CD4-positive, alpha-beta T cell treated with Interleukin-17A for 4 hours (primary cell): ENCODE data around the gene CITED2.
A peak's percentile ranks its signal among the peaks of the same experiment; 100 is the strongest.
"Not testable (repeated sequence)": the region's sequence is repeated elsewhere in the genome, so short reads cannot be mapped to it uniquely, and the experiment has no call there.

Experiments
- DNase-seq: peaks from one replicate; pipeline ENCODE4 v3.0.0-alpha.2; 2020; ENCODE audit warnings: mixed read lengths

The CITED2 gene, protein sequence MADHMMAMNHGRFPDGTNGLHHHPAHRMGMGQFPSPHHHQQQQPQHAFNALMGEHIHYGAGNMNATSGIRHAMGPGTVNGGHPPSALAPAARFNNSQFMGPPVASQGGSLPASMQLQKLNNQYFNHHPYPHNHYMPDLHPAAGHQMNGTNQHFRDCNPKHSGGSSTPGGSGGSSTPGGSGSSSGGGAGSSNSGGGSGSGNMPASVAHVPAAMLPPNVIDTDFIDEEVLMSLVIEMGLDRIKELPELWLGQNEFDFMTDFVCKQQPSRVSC

GRCh38 chr6:139374357-139375225, at the start of gene CITED2:
CITED2 (minus strand) TSS chr6:139374648; CDS start chr6:139373944, 704 bp downstream.
- peak; percentile 93 for DNase-seq

DNA sequence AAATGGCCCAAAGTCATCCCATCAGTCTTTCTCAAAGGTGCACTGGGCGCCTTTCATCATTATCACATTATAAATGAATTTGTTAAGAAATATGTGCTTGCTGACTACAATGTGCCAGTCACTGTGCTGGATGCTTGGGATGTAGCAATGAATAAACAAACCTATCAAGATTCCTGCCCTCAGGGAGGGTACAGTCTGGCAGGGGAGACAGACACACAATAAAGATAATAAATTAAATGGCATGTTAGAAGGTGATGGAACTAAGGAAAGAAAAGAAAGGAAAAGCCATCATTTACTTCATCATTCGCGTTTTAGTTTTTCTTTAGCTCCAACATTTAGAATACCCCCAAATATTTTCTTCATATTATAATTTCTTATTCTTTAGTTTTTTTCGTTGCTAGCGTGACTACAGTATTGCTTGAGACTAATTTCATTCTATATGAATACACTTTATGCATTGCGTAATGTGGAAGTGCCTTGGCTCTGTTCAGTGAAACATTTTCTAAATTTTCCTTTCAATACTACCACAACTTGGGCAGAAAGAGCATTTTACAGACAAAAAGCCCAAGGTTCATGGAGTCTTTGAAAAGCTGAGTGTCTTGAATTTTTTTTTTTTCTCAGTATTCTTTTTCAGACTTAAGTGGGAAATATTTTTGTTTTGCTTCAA, 48.7 kb upstream of the CITED2 start:
- no peak for DNase-seq

DNA sequence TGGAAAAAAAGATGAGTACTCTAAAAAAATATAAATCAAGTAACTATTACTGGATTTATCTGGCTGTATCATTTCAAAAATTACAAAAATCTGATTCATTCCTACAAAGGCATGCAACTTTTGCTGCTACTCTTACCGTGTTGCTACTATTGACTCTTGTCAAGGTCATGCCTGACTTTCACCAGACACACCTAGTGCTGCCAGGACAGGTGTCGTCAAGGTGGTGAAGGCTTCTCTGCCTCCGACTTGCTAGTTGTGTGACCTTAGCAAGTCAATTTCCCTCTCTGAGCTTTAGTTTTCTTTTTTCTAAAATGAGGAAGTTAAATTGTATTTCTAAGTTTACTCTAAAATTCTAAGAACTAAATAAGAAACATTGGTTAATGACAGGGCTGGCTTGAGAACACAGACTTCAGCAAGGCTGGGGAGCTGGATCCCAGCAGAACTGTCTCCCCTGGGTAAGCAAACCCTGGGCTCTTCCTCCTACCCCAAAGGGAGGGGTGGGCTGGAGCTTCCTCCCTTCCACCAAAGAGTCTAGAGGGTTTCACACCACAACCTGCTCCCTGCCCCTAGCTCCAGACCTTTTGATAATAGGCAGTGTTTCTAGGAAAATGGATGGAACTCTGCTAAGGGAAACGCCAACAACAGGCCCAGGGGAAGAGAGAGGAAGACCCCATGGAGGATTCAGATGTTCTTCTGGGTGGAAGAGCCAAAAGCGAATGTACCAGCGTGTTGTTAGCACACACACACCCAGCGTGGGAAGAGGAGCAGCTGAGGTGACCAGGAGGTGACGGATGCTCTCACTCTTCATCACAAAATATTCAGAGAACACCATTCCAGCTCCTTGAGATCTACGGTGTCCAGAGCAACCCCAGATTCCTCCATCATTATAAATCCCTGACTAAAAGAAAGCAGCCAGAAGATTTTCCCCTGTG, 47.9 kb upstream of the CITED2 start:
- DNase-seq = no peak

GRCh38 chr6:139418481-139419132, 44.2 kb upstream of the CITED2 start:
- no peak for DNase-seq

DNA sequence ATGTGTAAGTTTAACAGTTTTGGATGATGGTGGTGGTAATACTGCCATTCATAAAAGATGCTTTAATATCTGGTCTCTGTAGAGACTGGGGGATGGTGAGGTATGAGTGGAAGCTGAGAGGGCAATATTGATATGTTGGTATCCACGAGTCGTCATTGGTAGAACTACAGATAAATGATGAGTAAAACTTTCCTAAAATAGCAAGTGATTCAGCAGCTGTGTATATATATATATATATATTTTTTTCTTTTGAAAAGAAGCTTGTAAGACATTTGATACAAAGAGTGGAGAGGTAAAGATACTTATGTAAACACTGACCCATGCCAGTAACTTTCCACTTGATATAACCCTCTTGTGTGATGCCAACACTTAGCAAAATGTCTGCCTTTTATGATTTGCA, 41.7 kb upstream of the CITED2 start:
- DNase-seq = no peak

DNA sequence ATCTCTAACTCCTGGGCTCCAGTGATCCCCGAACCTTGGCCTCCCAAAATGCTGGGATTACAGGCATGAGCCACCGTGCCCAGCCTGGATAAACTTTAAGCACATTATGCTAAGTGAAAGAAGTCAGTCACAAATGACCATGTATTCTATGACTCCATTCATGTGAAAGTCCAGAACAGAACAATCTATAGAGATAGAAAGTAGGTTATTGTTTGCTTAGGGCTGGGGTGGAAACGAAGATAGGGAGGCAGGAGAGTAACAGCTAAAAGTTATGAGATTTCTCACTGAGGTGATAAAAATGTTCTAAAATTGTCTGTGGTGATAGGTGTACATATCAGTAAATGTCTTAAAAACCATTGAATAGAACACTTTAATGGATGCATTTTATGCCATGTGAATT, 40.9 kb upstream of the CITED2 start:
- no peak for DNase-seq

DNA sequence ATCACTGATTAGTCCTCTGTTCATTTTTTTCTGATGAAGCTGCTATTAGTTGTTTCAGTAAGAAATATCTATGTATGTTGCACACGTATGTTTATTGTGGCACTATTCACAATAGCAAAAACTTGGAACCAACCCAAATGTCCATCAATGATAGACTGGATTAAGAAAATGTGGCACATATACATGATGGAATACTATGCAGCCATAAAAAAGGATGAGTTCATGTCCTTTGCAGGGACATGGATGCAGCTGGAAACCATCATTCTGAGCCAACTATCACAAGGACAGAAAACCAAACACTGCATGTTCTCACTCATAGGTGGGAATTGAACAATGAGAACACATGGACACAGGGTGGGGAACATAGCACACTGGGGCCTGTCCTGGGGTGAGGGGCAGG, 37.7 kb upstream of the CITED2 start:
- not testable (repeated sequence) for DNase-seq

DNA sequence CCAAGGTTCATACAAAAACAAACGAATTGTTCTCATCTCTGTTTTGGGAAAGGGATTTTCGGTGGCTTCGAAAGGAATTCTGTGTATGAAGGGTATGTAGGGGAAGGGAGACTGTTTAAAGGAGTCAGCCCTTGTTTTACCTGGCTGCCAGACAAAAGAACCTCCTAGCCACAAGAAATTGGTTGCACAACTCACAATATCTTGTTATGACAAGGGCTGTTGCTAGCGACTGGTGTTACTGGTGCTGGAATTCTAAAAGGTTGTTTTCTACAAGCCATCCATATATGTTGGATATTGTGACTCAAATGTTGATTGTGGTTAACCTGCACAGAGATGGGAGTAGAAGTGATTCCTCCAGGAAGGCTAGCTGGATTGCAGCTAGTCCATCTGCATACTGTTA, 34.6 kb upstream of the CITED2 start:
- no peak for DNase-seq

- no peak for DNase-seq
Observed at GRCh38 chr6:139407718-139408222, 33.3 kb upstream of the CITED2 start.

DNA sequence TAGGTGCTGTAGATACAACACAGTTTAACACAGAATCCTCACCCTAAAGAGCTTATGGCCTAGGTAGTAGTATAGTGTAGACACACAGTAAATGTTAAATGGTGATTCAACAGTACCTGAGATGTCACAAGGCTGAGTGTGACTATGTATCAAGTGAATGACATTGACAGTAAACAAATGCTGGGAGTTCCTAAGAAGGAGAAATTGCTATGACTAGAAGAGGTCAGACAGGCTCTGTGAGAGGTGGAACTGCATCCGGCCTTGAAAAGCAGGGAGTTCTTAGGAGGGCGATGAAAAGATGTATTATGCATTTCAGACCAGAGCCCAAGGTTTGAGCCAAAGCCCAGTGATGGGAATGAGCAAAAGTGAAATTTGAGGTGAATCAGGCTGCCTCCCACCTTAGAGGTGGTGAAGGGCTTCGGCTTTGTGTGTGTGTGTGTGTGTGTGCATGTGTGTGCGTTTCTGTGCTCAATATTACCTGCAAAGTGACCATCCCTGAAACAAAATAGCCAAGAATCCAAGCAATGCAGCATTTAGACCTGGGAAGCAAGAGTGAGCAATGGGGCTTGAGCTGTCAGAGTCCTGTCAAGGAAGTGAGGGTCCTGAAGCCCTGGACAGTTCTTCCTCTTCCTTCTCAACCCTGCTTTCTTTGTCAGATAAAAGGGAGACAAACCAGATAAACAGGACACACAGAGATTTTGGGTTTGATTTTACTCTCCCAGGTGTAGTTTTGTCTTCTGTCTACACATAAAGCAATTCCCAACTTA, 32.3 kb upstream of the CITED2 start:
- no peak for DNase-seq

DNA sequence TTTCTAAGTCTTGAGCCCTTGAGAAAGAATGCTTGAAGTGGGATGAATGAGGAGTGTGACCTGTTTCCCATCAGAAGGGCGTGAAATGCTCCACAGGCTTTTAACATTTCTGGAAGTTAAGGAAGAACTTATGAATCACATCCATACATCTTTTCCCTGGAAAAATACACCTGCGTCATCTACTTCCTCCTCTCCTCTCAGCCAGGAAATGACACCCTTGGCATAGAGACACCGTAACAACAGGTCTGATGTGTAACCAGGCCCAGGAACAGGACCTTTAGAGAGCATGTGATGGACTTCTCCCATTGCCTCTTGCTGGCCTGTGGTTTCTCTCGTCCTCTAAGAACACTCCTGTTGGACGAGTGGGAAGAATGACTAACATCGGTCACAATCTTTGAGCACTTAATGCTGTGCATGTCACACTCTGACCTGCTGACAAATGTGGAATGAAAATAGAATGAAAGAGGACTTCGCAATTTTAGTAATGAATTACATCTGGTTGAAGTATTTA, 28.5 kb upstream of the CITED2 start:
- no peak for DNase-seq

GRCh38 chr6:139398658-139399057, 24.2 kb upstream of the CITED2 start:
- DNase-seq = no peak

GRCh38 chr6:139395891-139396301, 21.4 kb upstream of the CITED2 start:
- no peak for DNase-seq

- DNase-seq = no peak
Observed at GRCh38 chr6:139395371-139395770, 20.9 kb upstream of the CITED2 start.

GRCh38 chr6:139394027-139394649, 19.7 kb upstream of the CITED2 start:
- no peak for DNase-seq

DNA sequence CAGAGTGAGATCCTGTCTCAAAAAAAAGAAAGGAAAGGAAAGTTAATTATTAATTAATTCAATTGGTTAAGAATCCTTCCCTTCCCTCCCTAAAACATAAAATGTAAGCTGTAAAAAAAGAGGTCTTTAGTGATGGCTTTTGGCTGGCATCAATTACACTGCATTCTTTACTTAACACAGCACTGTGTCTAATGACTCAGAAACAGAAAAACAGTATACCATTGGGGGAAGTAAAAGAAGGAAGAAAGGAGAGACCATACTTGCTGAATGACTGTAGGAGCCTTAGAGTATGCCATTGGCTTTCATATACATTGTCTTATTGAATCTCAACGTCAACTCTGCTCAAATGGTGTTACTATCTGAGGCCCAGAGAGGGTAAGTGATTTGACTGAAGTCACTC, 18.3 kb upstream of the CITED2 start:
- no peak for DNase-seq

DNA sequence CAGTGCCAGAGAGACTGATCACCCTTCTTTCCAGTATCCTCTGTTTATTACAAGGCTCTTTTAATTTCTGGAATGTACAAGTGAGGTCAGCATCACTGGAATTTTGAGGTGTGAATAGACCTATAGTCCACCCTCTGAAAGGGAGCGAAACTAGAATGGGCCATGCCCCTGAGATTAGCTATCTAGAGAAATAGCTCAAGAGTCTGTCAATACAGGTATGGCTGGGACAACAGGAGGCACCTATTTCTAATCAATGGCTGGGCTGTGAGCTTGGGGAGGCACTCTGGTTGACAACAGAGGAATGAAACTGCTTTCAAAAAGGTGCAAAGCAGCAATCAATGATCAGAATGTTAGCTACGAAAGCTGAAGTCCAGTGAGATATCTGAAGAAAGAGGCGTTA, 17.3 kb upstream of the CITED2 start:
- DNase-seq = no peak

GRCh38 chr6:139390447-139390846, 16.0 kb upstream of the CITED2 start:
- no peak for DNase-seq

DNA sequence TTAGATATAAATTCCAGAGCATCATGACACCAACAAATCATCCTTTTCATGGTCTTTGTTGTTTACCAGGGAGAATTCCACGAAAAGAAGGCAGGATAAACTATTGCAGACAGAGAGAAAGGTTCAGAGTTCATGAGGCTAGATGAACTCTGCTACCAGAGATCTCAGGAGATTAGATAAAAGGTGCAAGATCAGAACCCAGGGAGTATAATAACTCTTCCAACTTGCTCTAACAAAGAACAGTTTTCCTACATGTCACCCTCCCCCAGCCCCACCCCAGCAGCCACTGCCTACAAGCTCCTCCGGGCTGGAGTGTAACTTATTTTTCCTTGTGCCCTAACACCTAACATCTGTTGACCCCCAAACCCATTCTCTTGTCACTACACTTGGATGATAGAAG, 13.9 kb upstream of the CITED2 start:
- no peak for DNase-seq

DNA sequence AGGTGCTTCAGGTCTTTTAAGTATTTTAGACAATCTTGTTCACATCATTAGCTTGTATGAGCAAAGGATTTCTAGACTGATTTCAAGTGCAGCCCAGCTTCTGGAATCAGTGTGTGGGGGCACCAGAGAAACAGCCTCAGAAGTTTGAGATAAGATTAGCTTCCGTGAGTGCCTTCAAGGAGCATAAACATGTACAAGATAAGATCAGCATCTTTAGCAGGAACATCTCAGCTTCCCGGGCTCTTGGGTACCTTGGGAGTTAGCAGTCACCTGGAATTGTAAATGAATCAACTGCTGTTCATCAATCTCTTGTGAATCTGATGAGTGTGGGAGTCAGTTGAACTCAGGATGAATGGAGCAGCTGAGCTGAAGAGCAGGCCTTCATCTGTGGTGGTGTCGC, 12.0 kb upstream of the CITED2 start:
- no peak for DNase-seq
